ENCODE results near the gene IL17C.

GRCh38 chr16:88681709-88682451 lies 43.5 kb downstream of the IL17C start:
- no peak for TF ChIP-seq CTCF (IDR thresholded peaks at IDR 0.05)
- no peak for TF ChIP-seq POLR2A (IDR thresholded peaks at IDR 0.05)
